DND-41 (cell line): Measurements from ENCODE around the gene GUCY1A1.

Source experiments
- ATAC-seq: fragments of 200-7000 bp; cut with Tn5 transposase; 3 replicates; pipeline ENCODE4 v1.9.1; 2021; ENCODE audit warnings: low read depth; ENCODE audit not compliant: insufficient read depth
- DNase-seq: peaks from one replicate; pipeline ENCODE4 v3.0.0-alpha.2; 2020
- H2AFZ ChIP-seq: 2 replicates; pipeline ENCODE4 v1.6.0; 2012; ENCODE audit warnings: low read depth, low read length
- H3K27ac ChIP-seq: 2 replicates; pipeline ENCODE4 v1.5.1; 2012; ENCODE audit warnings: low read length, inconsistent platforms
- H3K27me3 ChIP-seq: fragments of 200-600 bp; sonication (generic); 2 replicates; pipeline ENCODE4 v1.6.0; 2012; ENCODE audit warnings: low read length, mild to moderate bottlenecking, inconsistent platforms; ENCODE audit not compliant: insufficient read depth, poor library complexity
- H3K36me3 ChIP-seq: 2 replicates; pipeline ENCODE4 v1.5.1; 2012; ENCODE audit warnings: low read length, inconsistent platforms; ENCODE audit not compliant: insufficient read depth
- H3K4me1 ChIP-seq: 2 replicates; pipeline ENCODE4 v1.5.1; 2012; ENCODE audit warnings: mild to moderate bottlenecking, low read length; ENCODE audit not compliant: insufficient read depth
- H3K4me2 ChIP-seq: 2 replicates; pipeline ENCODE4 v1.6.0; 2012; ENCODE audit warnings: mild to moderate bottlenecking, moderate library complexity, low read length, inconsistent platforms; ENCODE audit not compliant: insufficient read depth
- H3K4me3 ChIP-seq, 2 experiments: fragments of 200-600 bp in 1 of 2; shearing (Covaris generic) in 1 of 2; 2 replicates each; pipeline ENCODE4 v1.5.1; 2012 to 2016; ENCODE audit warnings: inconsistent platforms in 2 of 2, low read length in 2 of 2, mild to moderate bottlenecking in 2 of 2, low read depth in 1 of 2, moderate library complexity in 1 of 2
- H3K79me2 ChIP-seq: 2 replicates; pipeline ENCODE4 v1.6.0; 2012; ENCODE audit warnings: low read length, inconsistent platforms; ENCODE audit not compliant: insufficient read depth
- H3K9ac ChIP-seq: 2 replicates; pipeline ENCODE4 v1.6.0; 2012; ENCODE audit warnings: low read depth, mild to moderate bottlenecking, inconsistent platforms, low read length, moderate library complexity
- H3K9me3 ChIP-seq: 2 replicates; pipeline ENCODE4 v1.5.1; 2012; ENCODE audit warnings: low read length, moderate library complexity, mild to moderate bottlenecking, inconsistent platforms; ENCODE audit not compliant: insufficient read depth, severe bottlenecking
- H4K20me1 ChIP-seq: 2 replicates; pipeline ENCODE4 v1.6.0; 2012; ENCODE audit warnings: low read length; ENCODE audit not compliant: insufficient read depth
- CTCF ChIP-seq: IDR thresholded peaks from 2 replicates; pipeline ENCODE4 v1.5.1; 2012; ENCODE audit warnings: borderline replicate concordance, low read length, moderate library complexity, mild to moderate bottlenecking; ENCODE audit not compliant: poor library complexity, severe bottlenecking; ENCODE audit errors: extremely low read depth
- EZH2 ChIP-seq: IDR thresholded peaks from 3 replicates; pipeline ENCODE4 v1.6.1; 2012; ENCODE audit warnings: borderline replicate concordance, low read depth, mild to moderate bottlenecking, moderate library complexity, low read length, inconsistent platforms; ENCODE audit not compliant: severe bottlenecking

GUCY1A1 gene

DNA sequence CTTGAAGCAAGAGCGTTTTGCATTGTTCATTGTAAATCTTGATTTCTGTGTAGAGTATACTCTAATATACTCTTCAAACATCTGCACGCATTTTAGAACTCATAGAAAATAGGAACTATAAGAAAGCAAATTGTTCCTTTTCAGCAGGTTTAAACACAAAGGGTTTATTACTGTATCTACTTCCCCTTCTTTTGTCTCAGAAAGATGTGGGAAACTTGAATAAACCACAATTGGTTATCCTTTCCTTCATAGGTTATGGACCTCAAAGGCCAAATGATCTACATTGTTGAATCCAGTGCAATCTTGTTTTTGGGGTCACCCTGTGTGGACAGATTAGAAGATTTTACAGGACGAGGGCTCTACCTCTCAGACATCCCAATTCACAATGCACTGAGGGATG, 46.2 kb downstream of the GUCY1A1 start:
- Histone ChIP-seq H3K9ac (no peak overlapping the region), H3K4me2 (no peak overlapping the region), H3K27ac (no peak overlapping the region), H3K9me3 (no peaks in the 10 kb centered on the region), H3K4me1 (no peaks in the 10 kb centered on the region), H4K20me1 (no peaks in the 10 kb centered on the region), H2AFZ (no peak overlapping the region), H3K27me3 (no peaks in the 10 kb centered on the region), H3K4me3 (no peak overlapping the region), H3K36me3 (peaks cover 20% of the 10 kb centered on the region; the same call in 1 of the 2 replicates), H3K79me2 (no peaks in the 10 kb centered on the region)
- DNase-seq (no peak), ATAC-seq (no peak)
- no peak for TF ChIP-seq CTCF
- no peak for TF ChIP-seq EZH2

GRCh38 chr4:155713911-155714310, 47.3 kb downstream of the GUCY1A1 start:
- H3K4me3 ChIP-seq = no peak overlapping the region
- no peaks in the 10 kb centered on the region for H3K9me3 ChIP-seq
- no peaks in the 10 kb centered on the region for H3K27me3 ChIP-seq
- H3K79me2 ChIP-seq = no peaks in the 10 kb centered on the region
- no peak overlapping the region for H3K27ac ChIP-seq
- TF ChIP-seq CTCF (no peak), EZH2 (no peak)
- no peak for DNase-seq
- no peak overlapping the region for H3K4me2 ChIP-seq
- no peak overlapping the region for H3K9ac ChIP-seq
- H3K36me3 ChIP-seq = peaks cover 14% of the 10 kb centered on the region; the same call in 1 of the 2 replicates
- H3K4me1 ChIP-seq = no peaks in the 10 kb centered on the region
- no peak overlapping the region for H2AFZ ChIP-seq
- no peaks in the 10 kb centered on the region for H4K20me1 ChIP-seq
- ATAC-seq = no peak

DNA sequence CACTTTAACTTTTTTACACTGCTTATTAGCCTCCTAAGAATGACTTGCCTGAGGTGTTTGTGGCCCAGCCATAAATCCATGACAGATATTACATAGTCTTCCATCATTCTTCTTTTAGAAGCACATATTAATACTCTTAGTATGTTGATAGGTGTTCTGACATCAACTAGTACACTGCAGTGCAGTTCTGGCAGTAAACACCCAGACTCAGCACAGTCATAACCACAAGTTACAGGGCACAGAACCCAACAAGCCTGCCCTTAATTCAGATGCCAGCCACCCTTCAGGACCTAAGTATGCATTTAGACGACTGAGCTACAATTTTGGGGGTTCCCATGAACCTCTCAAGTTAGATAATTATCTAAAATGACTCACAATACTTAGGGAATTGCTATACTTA, 55.7 kb downstream of the GUCY1A1 start:
- ATAC-seq (no peak), DNase-seq (no peak)
- H3K4me2 ChIP-seq = no peak overlapping the region
- peaks cover 18% of the 10 kb centered on the region for H3K36me3 ChIP-seq
- no peak overlapping the region for H3K4me3 ChIP-seq
- TF ChIP-seq CTCF = no peak
- no peak for TF ChIP-seq EZH2
- no peak overlapping the region for H3K9ac ChIP-seq
- no peaks in the 10 kb centered on the region for H3K27me3 ChIP-seq
- H3K27ac ChIP-seq = no peak overlapping the region
- no peaks in the 10 kb centered on the region for H3K4me1 ChIP-seq
- no peaks in the 10 kb centered on the region for H3K79me2 ChIP-seq
- H4K20me1 ChIP-seq = no peaks in the 10 kb centered on the region
- H2AFZ ChIP-seq = no peak overlapping the region
- H3K9me3 ChIP-seq = no peaks in the 10 kb centered on the region

DNA sequence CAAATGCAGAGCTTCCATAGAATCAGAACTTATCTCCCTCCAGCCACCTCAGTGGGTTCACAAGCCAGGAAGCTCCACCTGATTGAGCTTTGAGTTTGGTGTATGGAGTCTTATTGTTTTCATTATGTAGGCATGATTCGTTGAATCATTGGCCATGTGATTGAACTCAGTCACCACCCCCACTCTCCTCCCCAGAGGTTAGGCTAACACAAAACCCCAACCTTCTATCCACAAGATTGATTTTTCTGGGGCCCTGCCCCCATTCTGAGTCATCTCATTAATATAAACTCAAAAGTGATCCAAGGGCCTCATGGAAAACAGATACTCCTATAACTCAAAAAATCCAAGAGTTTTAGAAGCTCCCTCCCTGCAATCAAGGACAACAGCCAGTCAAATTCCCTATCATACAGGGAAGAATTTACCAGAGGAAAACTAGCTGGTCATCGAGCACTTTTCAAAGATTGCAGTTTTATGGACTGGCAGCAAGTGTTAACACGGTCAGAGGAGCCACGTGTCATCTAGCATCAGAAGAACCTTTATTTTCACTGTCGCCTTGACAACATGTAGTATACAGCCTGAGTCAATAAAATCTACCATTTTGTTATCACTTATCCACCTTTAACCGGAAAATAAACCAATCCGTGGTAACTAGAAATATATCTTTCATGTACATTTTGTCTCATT, 56.3 kb downstream of the GUCY1A1 start:
- Histone ChIP-seq H3K36me3 (peaks cover 18% of the 10 kb centered on the region), H3K27ac (no peak overlapping the region), H3K4me1 (no peaks in the 10 kb centered on the region), H3K79me2 (no peaks in the 10 kb centered on the region), H3K4me2 (no peak overlapping the region), H4K20me1 (no peaks in the 10 kb centered on the region), H3K27me3 (no peaks in the 10 kb centered on the region), H2AFZ (no peak overlapping the region), H3K9ac (no peak overlapping the region), H3K9me3 (no peaks in the 10 kb centered on the region), H3K4me3 (no peak overlapping the region)
- no peak for TF ChIP-seq CTCF
- TF ChIP-seq EZH2 = no peak
- ATAC-seq = no peak
- no peak for DNase-seq
